Neural progenitor cell (in vitro differentiated cells): Measurements from ENCODE around the gene SEC14L1. TPM values are rescaled to one million over a fixed set of nuclear protein-coding genes. Genes with fewer than 3 reads are reported as not detected.

Experiments used
- DNase-seq: peaks from one replicate; pipeline ENCODE4 v3.0.0-alpha.2; 2016; ENCODE audit warnings: low spot score
- H2AFZ ChIP-seq: fragments of 200-600 bp; sonication (generic); replicated peaks from 2 replicates; pipeline ENCODE4 v1.6.1; 2016; ENCODE audit warnings: antibody characterized with exemption
- H3F3A ChIP-seq: fragments of 200-600 bp; sonication (generic); 2 replicates; pipeline ENCODE4 v1.6.1; 2016; ENCODE audit warnings: antibody characterized with exemption, low read depth
- H3K27ac ChIP-seq: fragments of 200-600 bp; sonication (generic); 2 replicates; pipeline ENCODE4 v1.5.1; 2016; ENCODE audit warnings: mild to moderate bottlenecking
- H3K27me3 ChIP-seq: fragments of 200-600 bp; sonication (generic); 2 replicates; pipeline ENCODE4 v1.6.1; 2016; ENCODE audit warnings: mild to moderate bottlenecking, moderate library complexity
- H3K36me3 ChIP-seq: fragments of 200-600 bp; sonication (generic); 2 replicates; pipeline ENCODE4 v1.5.1; 2016
- H3K4me1 ChIP-seq: fragments of 200-600 bp; sonication (generic); 2 replicates; pipeline ENCODE4 v1.6.1; 2016; ENCODE audit warnings: mixed run types
- H3K4me2 ChIP-seq: fragments of 200-600 bp; sonication (generic); 2 replicates; pipeline ENCODE4 v1.6.1; 2016
- H3K4me3 ChIP-seq: fragments of 200-600 bp; sonication (generic); 2 replicates; pipeline ENCODE4 v1.5.1; 2016
- H3K79me2 ChIP-seq: fragments of 200-600 bp; sonication (generic); 2 replicates; pipeline ENCODE4 v1.6.1; 2016; ENCODE audit warnings: low read depth
- H3K9ac ChIP-seq: fragments of 200-600 bp; sonication (generic); 2 replicates; pipeline ENCODE4 v1.6.1; 2016
- H3K9me3 ChIP-seq: fragments of 200-600 bp; sonication (generic); 2 replicates; pipeline ENCODE4 v1.5.1; 2016; ENCODE audit warnings: low read depth
- H4K20me1 ChIP-seq: fragments of 200-600 bp; sonication (generic); 2 replicates; pipeline ENCODE4 v1.6.1; 2016; ENCODE audit warnings: low read depth
- H3K27ac Mint-ChIP-seq: 3 replicates; pipeline ENCODE4 v1.8.0; 2021; ENCODE audit warnings: mixed read lengths
- H3K27me3 Mint-ChIP-seq: 2 replicates; pipeline ENCODE4 v1.8.0; 2022; ENCODE audit warnings: low read depth, mild to moderate bottlenecking, inconsistent platforms, moderate library complexity, mixed read lengths; ENCODE audit not compliant: insufficient read depth
- H3K36me3 Mint-ChIP-seq: 3 replicates; pipeline ENCODE4 v1.8.0; 2021; ENCODE audit warnings: mixed read lengths
- H3K4me1 Mint-ChIP-seq: 3 replicates; pipeline ENCODE4 v1.8.0; 2021; ENCODE audit warnings: mixed read lengths
- H3K4me3 Mint-ChIP-seq: 3 replicates; pipeline ENCODE4 v1.8.0; 2021; ENCODE audit warnings: mild to moderate bottlenecking, moderate library complexity, mixed read lengths
- H3K9me3 Mint-ChIP-seq: 3 replicates; pipeline ENCODE4 v1.8.0; 2020; ENCODE audit warnings: mixed read lengths
- CTCF ChIP-seq: fragments of 200-600 bp; sonication (generic); IDR thresholded peaks from 2 replicates; pipeline ENCODE4 v1.5.1; 2017; ENCODE audit warnings: antibody characterized with exemption, mild to moderate bottlenecking
- EZH2 ChIP-seq: fragments of 200-600 bp; sonication (generic); IDR thresholded peaks from 2 replicates; pipeline ENCODE4 v1.6.1; 2017; ENCODE audit warnings: antibody characterized with exemption, mild to moderate bottlenecking, moderate library complexity
- EZH2phosphoT487 ChIP-seq: fragments of 200-600 bp; sonication (generic); IDR thresholded peaks from 2 replicates; pipeline ENCODE4 v1.6.1; 2017; ENCODE audit warnings: antibody characterized with exemption
- total RNA-seq: library from RNA; depleted of rRNA; stranded (reverse); fragments of >200 nt; gene quantifications from 2 replicates; pipeline ENCODE4 v1.2.3, GENCODE V29; 2015; ENCODE audit warnings: low replicate concordance

Gene SEC14L1
- total RNA-seq, 1 donor from 2014 or later: 75.0 TPM

DNA sequence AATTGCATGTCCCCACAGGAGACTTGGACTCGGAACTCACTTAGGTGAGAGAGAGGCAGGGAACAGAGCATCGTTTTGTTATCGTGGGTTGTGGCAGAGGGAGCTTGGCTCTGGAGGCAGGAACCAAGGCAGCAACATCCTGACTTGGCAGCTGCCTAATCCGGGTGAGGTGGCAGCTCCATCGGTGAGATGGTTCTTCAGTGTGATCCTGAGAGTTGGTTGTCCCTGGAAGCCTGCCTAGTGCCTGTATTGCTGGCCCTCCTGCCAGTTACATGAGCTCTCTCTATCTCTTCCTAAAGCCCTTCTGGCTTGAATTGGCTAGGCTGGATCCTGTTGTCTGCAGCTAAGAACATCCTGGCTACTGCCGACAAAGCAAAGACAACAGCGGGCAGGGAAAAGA is 19.9 kb upstream of the SEC14L1 start:
- Mint-ChIP-seq H3K36me3 (no peaks in the 10 kb centered on the region), H3K9me3 (no peaks in the 10 kb centered on the region), H3K4me3 (no peak overlapping the region), H3K4me1 (peaks cover 30% of the 10 kb centered on the region), H3K27ac (no peak overlapping the region), H3K27me3 (no peaks in the 10 kb centered on the region)
- Histone ChIP-seq H2AFZ (no peak overlapping the region), H4K20me1 (no peaks in the 10 kb centered on the region), H3K36me3 (no peaks in the 10 kb centered on the region), H3K27me3 (no peaks in the 10 kb centered on the region), H3K9ac (no peak overlapping the region), H3K9me3 (no peaks in the 10 kb centered on the region), H3K27ac (no peak overlapping the region), H3K4me3 (no peak overlapping the region), H3K4me1 (no peaks in the 10 kb centered on the region), H3K79me2 (no peaks in the 10 kb centered on the region), H3K4me2 (no peak overlapping the region), H3F3A (no peaks in the 10 kb centered on the region)
- TF ChIP-seq EZH2 (no peak), CTCF (no peak), EZH2phosphoT487 (no peak)
- no peak for DNase-seq

GRCh38 chr17:77124192-77124889 is 16.4 kb upstream of the SEC14L1 start:
- H3K4me3 Mint-ChIP-seq: no peak overlapping the region
- H3K4me2 ChIP-seq: no peak overlapping the region

DNA sequence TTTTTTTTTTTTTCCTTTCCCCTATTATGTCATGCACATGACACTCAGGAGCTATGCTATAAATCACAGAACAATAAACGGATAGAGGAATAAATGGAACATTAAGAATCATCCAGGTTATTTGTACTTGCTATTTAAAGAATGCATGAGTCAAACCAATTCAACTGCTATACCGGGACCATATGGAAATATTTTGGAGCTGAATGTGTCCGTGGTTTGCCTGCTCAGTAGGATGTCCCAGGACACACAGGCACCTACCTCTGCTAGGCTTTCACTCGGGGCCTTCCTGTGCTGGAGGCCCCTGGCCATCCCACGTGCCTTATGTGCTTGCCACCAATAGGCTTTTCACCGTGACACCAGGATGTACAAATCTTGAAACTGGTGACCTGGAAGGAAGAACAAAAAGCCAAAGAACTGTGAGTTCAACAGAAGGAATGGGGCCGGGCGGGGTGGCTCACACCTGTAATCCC is 15.3 kb upstream of the SEC14L1 start:
- H3K4me1 Mint-ChIP-seq: peaks cover 27% of the 10 kb centered on the region
- Histone ChIP-seq H3K27ac (no peak overlapping the region), H4K20me1 (no peaks in the 10 kb centered on the region), H3K79me2 (no peaks in the 10 kb centered on the region), H3K9ac (no peak overlapping the region), H3K27me3 (no peaks in the 10 kb centered on the region), H3F3A (peaks cover 7% of the 10 kb centered on the region), H3K4me3 (no peak overlapping the region), H3K36me3 (no peaks in the 10 kb centered on the region), H3K9me3 (no peaks in the 10 kb centered on the region), H3K4me1 (peaks cover 12% of the 10 kb centered on the region), H3K4me2 (no peak overlapping the region), H2AFZ (no peak overlapping the region)
- no peaks in the 10 kb centered on the region for H3K9me3 Mint-ChIP-seq
- no peak overlapping the region for H3K4me3 Mint-ChIP-seq
- no peak for DNase-seq
- H3K36me3 Mint-ChIP-seq: no peaks in the 10 kb centered on the region
- no peak overlapping the region for H3K27ac Mint-ChIP-seq
- H3K27me3 Mint-ChIP-seq: no peaks in the 10 kb centered on the region
- no peak for TF ChIP-seq EZH2phosphoT487
- no peak for TF ChIP-seq CTCF
- TF ChIP-seq EZH2: no peak

More at GRCh38 chr17:77124192-77124889, 16.4 kb upstream of the SEC14L1 start:
- no peaks in the 10 kb centered on the region for H3K9me3 Mint-ChIP-seq
- TF ChIP-seq EZH2 (no peak), CTCF (no peak), EZH2phosphoT487 (no peak)
- no peak overlapping the region for H3K27ac Mint-ChIP-seq
- H3F3A ChIP-seq: peaks cover 2% of the 10 kb centered on the region
- H3K36me3 Mint-ChIP-seq: no peaks in the 10 kb centered on the region
- no peaks in the 10 kb centered on the region for H3K36me3 ChIP-seq
- H3K27me3 ChIP-seq: no peaks in the 10 kb centered on the region
- no peaks in the 10 kb centered on the region for H4K20me1 ChIP-seq
- peaks cover 4% of the 10 kb centered on the region for H3K4me1 ChIP-seq
- no peak overlapping the region for H3K4me3 ChIP-seq
- no peak for DNase-seq
- H3K4me1 Mint-ChIP-seq: peaks cover 26% of the 10 kb centered on the region
- no peaks in the 10 kb centered on the region for H3K79me2 ChIP-seq
- H3K9ac ChIP-seq: no peak overlapping the region
- no peaks in the 10 kb centered on the region for H3K9me3 ChIP-seq
- no peaks in the 10 kb centered on the region for H3K27me3 Mint-ChIP-seq
- no peak overlapping the region for H3K27ac ChIP-seq
- no peak overlapping the region for H2AFZ ChIP-seq
